Activated B cell treated with CpG ODN at 0.5 μM for 24 hours (primary cell): ENCODE measurements around the gene SMURF1. TPM values are rescaled to one million over a fixed set of nuclear protein-coding genes. Genes with fewer than 3 reads are reported as not detected.
"Not testable (repeated sequence)": the region's sequence is repeated elsewhere in the genome, so short reads cannot be mapped to it uniquely, and the experiment has no call there.

Experiments used
- ATAC-seq: fragments of 200-7000 bp; cut with Tn5 transposase; one replicate; pipeline ENCODE4 v1.10.0; 2021; ENCODE audit warnings: low read depth, mild to moderate bottlenecking, moderate library complexity
- CTCF ChIA-PET: fragments of 350-600 bp; sonication (Branson Sonifier 250); formaldehyde crosslinking; loops from one replicate; lab custom pipeline; 2021; ENCODE audit warnings: antibody characterized with exemption; lab: Charles Lee
- POLR2A ChIA-PET: fragments of 350-600 bp; sonication (Branson Sonifier 250); formaldehyde crosslinking; loops from one replicate; lab custom pipeline; 2021; ENCODE audit warnings: antibody characterized with exemption; lab: Charles Lee
- DNase-seq: peaks from one replicate; pipeline ENCODE4 v3.0.0; 2022
- H3K27ac Mint-ChIP-seq: one replicate; pipeline ENCODE4 v1.8.0; 2020; ENCODE audit warnings: mixed read lengths
- H3K27me3 Mint-ChIP-seq: one replicate; pipeline ENCODE4 v1.8.0; 2021; ENCODE audit warnings: mixed read lengths
- H3K36me3 Mint-ChIP-seq: one replicate; pipeline ENCODE4 v1.8.0; 2021; ENCODE audit warnings: low read depth, mixed read lengths
- H3K4me1 Mint-ChIP-seq: one replicate; pipeline ENCODE4 v1.8.0; 2021; ENCODE audit warnings: mixed read lengths
- H3K4me3 Mint-ChIP-seq: one replicate; pipeline ENCODE4 v1.8.0; 2020; ENCODE audit warnings: mild to moderate bottlenecking, mixed read lengths
- H3K9me3 Mint-ChIP-seq: one replicate; pipeline ENCODE4 v1.8.0; 2020; ENCODE audit warnings: mixed read lengths
- intact Hi-C: fragments of 100-400 bp; cut with micrococcal nuclease; formaldehyde crosslinking; loops from one replicate; pipeline ENCODE4 v1.15.1; 2024
- total RNA-seq: library from RNA; stranded (reverse); gene quantifications from 2 replicates; pipeline ENCODE4 v1.2.3, GENCODE V29; 2022
- TF ChIP-seq, protein P1 (sequence below): fragments of 200-600 bp; IDR thresholded peaks from one replicate; pipeline ENCODE4 v1.8.0; 2022; ENCODE audit warnings: antibody characterized with exemption, mild to moderate bottlenecking

Gene SMURF1
- total RNA-seq, 1 donor from 2014 or later = 23.1 TPM

DNA sequence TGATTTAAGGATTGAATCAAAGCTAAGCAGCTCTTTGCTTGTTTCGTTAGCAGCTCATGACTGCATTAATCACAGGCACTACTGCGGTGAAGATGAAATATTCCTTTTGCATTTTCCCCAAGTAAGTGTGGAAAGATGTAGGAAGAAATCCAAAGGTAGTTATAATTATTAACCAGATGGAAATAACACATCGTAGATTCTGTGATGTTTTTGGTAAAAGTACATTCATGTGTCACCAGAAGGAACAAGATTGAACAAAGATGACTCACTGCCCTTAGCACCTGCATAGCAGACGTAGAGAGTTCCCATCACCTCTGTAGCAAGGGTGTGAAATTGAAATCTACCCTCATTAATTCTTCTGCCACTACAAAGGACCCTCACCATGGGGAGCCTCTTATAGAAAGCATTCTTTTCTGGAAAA, 37.1 kb downstream of the SMURF1 start:
- no peak for DNase-seq
- H3K4me1 Mint-ChIP-seq = peaks cover 57% of the 10 kb centered on the region
- no peak overlapping the region for H3K4me3 Mint-ChIP-seq
- H3K9me3 Mint-ChIP-seq = no peaks in the 10 kb centered on the region
- peaks cover 3% of the 10 kb centered on the region for H3K36me3 Mint-ChIP-seq
- TF ChIP-seq, protein P1, sequence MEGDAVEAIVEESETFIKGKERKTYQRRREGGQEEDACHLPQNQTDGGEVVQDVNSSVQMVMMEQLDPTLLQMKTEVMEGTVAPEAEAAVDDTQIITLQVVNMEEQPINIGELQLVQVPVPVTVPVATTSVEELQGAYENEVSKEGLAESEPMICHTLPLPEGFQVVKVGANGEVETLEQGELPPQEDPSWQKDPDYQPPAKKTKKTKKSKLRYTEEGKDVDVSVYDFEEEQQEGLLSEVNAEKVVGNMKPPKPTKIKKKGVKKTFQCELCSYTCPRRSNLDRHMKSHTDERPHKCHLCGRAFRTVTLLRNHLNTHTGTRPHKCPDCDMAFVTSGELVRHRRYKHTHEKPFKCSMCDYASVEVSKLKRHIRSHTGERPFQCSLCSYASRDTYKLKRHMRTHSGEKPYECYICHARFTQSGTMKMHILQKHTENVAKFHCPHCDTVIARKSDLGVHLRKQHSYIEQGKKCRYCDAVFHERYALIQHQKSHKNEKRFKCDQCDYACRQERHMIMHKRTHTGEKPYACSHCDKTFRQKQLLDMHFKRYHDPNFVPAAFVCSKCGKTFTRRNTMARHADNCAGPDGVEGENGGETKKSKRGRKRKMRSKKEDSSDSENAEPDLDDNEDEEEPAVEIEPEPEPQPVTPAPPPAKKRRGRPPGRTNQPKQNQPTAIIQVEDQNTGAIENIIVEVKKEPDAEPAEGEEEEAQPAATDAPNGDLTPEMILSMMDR = no peak
- no peak for ATAC-seq
- ChIA-PET POLR2A (no interaction called here), CTCF (no interaction called here)
- no peak overlapping the region for H3K27ac Mint-ChIP-seq
- no peaks in the 10 kb centered on the region for H3K27me3 Mint-ChIP-seq
- intact Hi-C loops = no loop called here

DNA sequence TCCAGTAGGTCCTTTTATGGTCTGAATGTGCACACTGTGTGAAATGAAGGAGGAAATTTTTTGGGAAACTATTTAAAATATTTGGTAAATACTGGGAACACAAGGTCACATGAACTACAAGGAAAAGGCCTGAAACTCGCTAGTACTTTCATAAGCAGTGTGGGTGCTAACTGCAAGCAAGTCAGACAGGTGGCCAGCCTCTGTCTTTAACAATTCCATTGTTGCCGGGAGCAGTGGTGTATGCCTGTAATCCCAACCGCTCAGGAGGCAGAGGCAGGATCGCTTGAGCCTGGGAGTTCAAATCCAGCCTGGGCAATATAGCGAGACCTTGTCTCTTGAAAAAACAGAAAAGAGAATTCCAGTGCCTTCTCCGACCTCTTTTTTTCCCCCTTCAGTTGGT, 37.5 kb downstream of the SMURF1 start:
- DNase-seq (no peak), ATAC-seq (no peak)
- Mint-ChIP-seq H3K27me3 (no peaks in the 10 kb centered on the region), H3K4me3 (no peak overlapping the region), H3K9me3 (no peaks in the 10 kb centered on the region), H3K4me1 (peaks cover 52% of the 10 kb centered on the region), H3K36me3 (peaks cover 3% of the 10 kb centered on the region), H3K27ac (no peak overlapping the region)
- intact Hi-C loops = no loop called here
- TF ChIP-seq, protein P1 = no peak
- ChIA-PET POLR2A (no interaction called here), CTCF (no interaction called here)

DNA sequence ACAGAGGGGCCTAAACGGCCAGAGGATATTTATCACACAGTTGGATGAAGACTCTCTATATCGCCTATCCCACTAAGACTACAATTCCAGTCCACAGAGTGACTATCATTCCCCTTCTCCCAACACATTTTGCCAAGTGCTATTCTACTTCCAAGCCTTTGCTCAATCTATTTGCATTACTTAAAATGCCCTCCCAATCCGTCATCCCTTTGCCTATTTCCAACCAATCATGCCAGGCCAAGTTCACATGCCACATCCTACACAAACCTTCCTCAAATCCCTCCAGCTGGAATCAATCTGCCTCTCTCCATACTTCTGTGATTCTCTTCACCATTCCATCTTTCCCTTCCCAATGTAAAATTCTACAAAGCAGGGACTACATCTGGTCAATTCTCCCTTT, 38.2 kb downstream of the SMURF1 start:
- Mint-ChIP-seq H3K27me3 (no peaks in the 10 kb centered on the region), H3K4me1 (peaks cover 51% of the 10 kb centered on the region), H3K27ac (no peak overlapping the region), H3K9me3 (peaks cover under 1% of the 10 kb centered on the region), H3K4me3 (no peak overlapping the region), H3K36me3 (peaks cover 5% of the 10 kb centered on the region)
- TF ChIP-seq, protein P1 = no peak
- CTCF ChIA-PET = no interaction called here
- POLR2A ChIA-PET = no interaction called here
- ATAC-seq (no peak), DNase-seq (no peak)
- intact Hi-C loops = no loop called here

DNA sequence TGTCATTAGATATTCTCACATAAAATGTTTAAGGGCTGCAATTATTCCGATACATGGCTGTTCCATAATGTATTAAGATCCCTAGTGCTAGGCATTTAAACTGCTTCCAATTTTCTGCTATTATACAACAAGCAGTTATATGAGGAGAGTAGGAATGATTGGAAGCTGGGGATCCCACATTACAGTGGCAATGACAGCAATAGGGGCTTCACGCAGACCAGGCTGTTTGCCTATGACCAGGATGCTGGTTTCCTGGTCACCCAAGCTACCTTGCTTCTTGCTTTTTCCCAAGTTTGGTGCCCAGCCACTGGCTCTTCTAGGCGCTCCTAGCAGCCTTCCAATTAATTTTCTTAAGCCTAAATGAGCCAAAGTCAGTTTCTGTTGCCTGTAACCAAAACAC, 39.3 kb downstream of the SMURF1 start:
- Mint-ChIP-seq H3K27me3 (no peaks in the 10 kb centered on the region), H3K36me3 (peaks cover 11% of the 10 kb centered on the region), H3K4me3 (no peak overlapping the region), H3K9me3 (peaks cover 6% of the 10 kb centered on the region), H3K4me1 (peaks cover 45% of the 10 kb centered on the region), H3K27ac (no peak overlapping the region)
- intact Hi-C loops = no loop called here
- TF ChIP-seq, protein P1 = no peak
- CTCF ChIA-PET = no interaction called here
- POLR2A ChIA-PET = no interaction called here
- ATAC-seq (no peak), DNase-seq (no peak)

DNA sequence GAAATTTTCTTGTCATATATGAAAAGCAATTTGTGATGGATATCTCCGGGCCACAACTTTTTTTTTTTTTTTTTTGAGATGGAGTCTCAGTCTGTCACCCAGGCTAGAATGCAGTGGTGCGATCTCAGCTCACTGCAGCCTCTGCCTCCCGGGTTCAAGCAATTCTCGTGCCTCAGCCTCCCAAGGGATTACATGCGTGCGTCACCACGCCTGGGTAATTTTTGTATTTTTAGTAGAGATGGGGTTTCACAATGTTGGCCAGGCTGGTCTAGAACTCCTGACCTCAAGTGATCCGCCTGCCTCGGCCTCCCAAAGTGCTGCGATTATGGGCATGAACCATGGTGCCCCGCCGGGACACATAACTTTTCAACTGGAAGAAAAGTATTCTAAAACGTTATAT, 40.1 kb downstream of the SMURF1 start:
- POLR2A ChIA-PET, H3K27ac Mint-ChIP-seq, intact Hi-C loops, H3K4me3 Mint-ChIP-seq, CTCF ChIA-PET, ATAC-seq, DNase-seq, H3K27me3 Mint-ChIP-seq: not testable (repeated sequence)
- Mint-ChIP-seq H3K36me3 (peaks cover 19% of the 10 kb centered on the region), H3K9me3 (peaks cover 11% of the 10 kb centered on the region), H3K4me1 (peaks cover 39% of the 10 kb centered on the region)
